Caco-2 (cell line): ENCODE data around the gene THSD7A. TPM values are rescaled to one million over a fixed set of nuclear protein-coding genes. Genes with fewer than 3 reads are reported as not detected.

ENCODE experiments used
- BruUV-seq: library from RNA; stranded (reverse); fragments of 400-500 nt; replicated peaks from 2 replicates; lab custom pipeline; 2021; lab: Mats Ljungman, UMichigan
- CTCF ChIA-PET: fragments of 300-600 bp; sonication (Branson Sonifier 250); formaldehyde crosslinking; loops from one replicate; lab custom pipeline; 2022; ENCODE audit warnings: antibody characterized with exemption; lab: Charles Lee
- POLR2A ChIA-PET: fragments of 300-600 bp; sonication (Branson Sonifier 250); formaldehyde crosslinking; loops from one replicate; lab custom pipeline; 2022; ENCODE audit warnings: antibody characterized with exemption; lab: Charles Lee
- DNase-seq, 2 experiments: peaks; one replicate each; pipeline versions ENCODE4 v3.0.0 to v3.0.0-alpha.2; 2020 to 2022
- H3K27me3 ChIP-seq: replicated peaks from 2 replicates; pipeline ENCODE4 v1.6.0; 2011; ENCODE audit warnings: low read length; ENCODE audit not compliant: control insufficient read depth, insufficient read depth
- H3K36me3 ChIP-seq: 2 replicates; pipeline ENCODE4 v1.5.1; 2011; ENCODE audit warnings: low read length; ENCODE audit not compliant: control insufficient read depth, insufficient read depth
- H3K4me1 ChIP-seq: fragments of 250-450 bp; sonication (Bioruptor Pico); 2 replicates; pipeline ENCODE4 v1.5.1; 2020; ENCODE audit warnings: mild to moderate bottlenecking
- H3K4me3 ChIP-seq: 2 replicates; pipeline ENCODE4 v1.5.1; 2011; ENCODE audit warnings: low read depth, mild to moderate bottlenecking, control low read depth, low read length
- H3K9me3 ChIP-seq: fragments of 250-450 bp; sonication (Bioruptor Pico); 2 replicates; pipeline ENCODE4 v1.5.1; 2020; ENCODE audit warnings: mild to moderate bottlenecking, moderate library complexity
- H3K27ac Mint-ChIP-seq: one replicate; pipeline ENCODE4 v1.8.0; 2022; ENCODE audit warnings: mixed read lengths; ENCODE audit not compliant: unreplicated experiment
- H3K27me3 Mint-ChIP-seq: one replicate; pipeline ENCODE4 v1.8.0; 2022; ENCODE audit warnings: mixed read lengths; ENCODE audit not compliant: insufficient read depth, unreplicated experiment
- H3K36me3 Mint-ChIP-seq: one replicate; pipeline ENCODE4 v1.8.0; 2022; ENCODE audit warnings: mild to moderate bottlenecking, mixed read lengths; ENCODE audit not compliant: insufficient read depth, unreplicated experiment
- H3K4me1 Mint-ChIP-seq: one replicate; pipeline ENCODE4 v1.8.0; 2022; ENCODE audit warnings: low read depth, mixed read lengths; ENCODE audit not compliant: unreplicated experiment
- H3K4me3 Mint-ChIP-seq: one replicate; pipeline ENCODE4 v1.8.0; 2022; ENCODE audit warnings: mild to moderate bottlenecking, moderate library complexity, mixed read lengths; ENCODE audit not compliant: unreplicated experiment
- H3K9me3 Mint-ChIP-seq: one replicate; pipeline ENCODE4 v1.8.0; 2022; ENCODE audit warnings: mixed read lengths; ENCODE audit not compliant: unreplicated experiment
- CTCF ChIP-seq, 2 experiments: fragments of 200-600 bp in 1 of 2; IDR thresholded peaks; 1 replicate in 1 of 2; 2 replicates in 1 of 2; pipeline versions ENCODE4 v1.5.1 to v1.8.0; 2011 to 2022; ENCODE audit warnings: antibody characterized with exemption in 1 of 2, control low read depth in 1 of 2, inconsistent platforms in 1 of 2, low read depth in 1 of 2, low read length in 1 of 2, mild to moderate bottlenecking in 1 of 2, moderate library complexity in 1 of 2; ENCODE audit not compliant: insufficient read depth in 1 of 2, severe bottlenecking in 1 of 2, unreplicated experiment in 1 of 2
- intact Hi-C: fragments of 100-400 bp; cut with micrococcal nuclease; formaldehyde crosslinking; loops from one replicate; pipeline ENCODE4 v1.10.0; 2022; ENCODE audit not compliant: unreplicated experiment
- total RNA-seq: library from RNA; stranded (reverse); gene quantifications from 2 replicates; pipeline ENCODE4 v1.2.3, GENCODE V29; 2022

Gene THSD7A
- total RNA-seq, 1 experiment from 2014 or later: 0.05 TPM

- TF ChIP-seq CTCF (IDR thresholded peaks at IDR 0.05; ENCODE audit: insufficient read depth in 1 of 2, low read depth in 1 of 2, low read length in 1 of 2, severe bottlenecking in 1 of 2, unreplicated experiment in 1 of 2): no peak
- Histone ChIP-seq H3K9me3 (no peaks in the 10 kb centered on the region), H3K4me3 (no peak overlapping the region), H3K4me1 (no peaks in the 10 kb centered on the region), H3K36me3 (no peaks in the 10 kb centered on the region), H3K27me3 (no peaks in the 10 kb centered on the region)
- Mint-ChIP-seq H3K36me3 (no peaks in the 10 kb centered on the region), H3K27me3 (no peaks in the 10 kb centered on the region), H3K9me3 (no peaks in the 10 kb centered on the region), H3K4me3 (no peak overlapping the region), H3K27ac (no peak overlapping the region), H3K4me1 (no peaks in the 10 kb centered on the region)
- BruUV-seq: no TSS peak
- ChIA-PET CTCF (no interaction called here), POLR2A (no interaction called here)
- DNase-seq: no peak
- intact Hi-C loops: no loop called here
Observed at GRCh38 chr7:11538751-11539299, 293.2 kb downstream of the THSD7A start.

DNA sequence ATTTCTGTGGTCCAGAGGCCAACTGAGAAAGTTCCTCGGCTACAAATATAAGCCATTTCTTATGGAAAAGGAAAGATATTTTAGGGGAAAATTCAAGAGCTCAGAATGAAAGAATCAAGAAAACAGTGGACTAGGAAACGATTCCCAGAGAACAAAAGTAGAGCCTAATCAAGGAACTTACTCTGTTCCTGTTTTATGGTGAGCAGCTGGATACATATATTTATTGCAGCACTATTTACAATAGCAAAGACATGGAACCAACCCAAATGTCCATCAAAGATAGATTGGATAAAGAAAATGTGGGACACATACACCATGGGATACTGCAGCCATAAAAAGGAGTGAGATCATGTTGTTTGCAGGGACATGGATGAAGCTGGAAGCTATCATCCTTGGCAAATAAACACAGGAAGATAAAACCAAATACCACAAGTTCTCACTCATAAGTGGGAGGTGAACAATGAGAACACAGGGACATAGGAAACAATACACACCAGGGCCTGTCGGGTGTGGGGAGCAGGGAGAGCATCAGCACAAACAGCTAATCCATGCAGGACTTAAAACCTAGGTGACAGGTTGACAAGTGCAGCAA is 298.7 kb downstream of the THSD7A start:
- no peaks in the 10 kb centered on the region for H3K4me1 Mint-ChIP-seq
- H3K27me3 Mint-ChIP-seq: no peaks in the 10 kb centered on the region
- no peaks in the 10 kb centered on the region for H3K9me3 Mint-ChIP-seq
- DNase-seq: no peak
- ChIA-PET POLR2A (no interaction called here), CTCF (no interaction called here)
- no peak overlapping the region for H3K27ac Mint-ChIP-seq
- H3K36me3 Mint-ChIP-seq: no peaks in the 10 kb centered on the region
- Histone ChIP-seq H3K4me3 (no peak overlapping the region), H3K4me1 (no peaks in the 10 kb centered on the region), H3K9me3 (no peaks in the 10 kb centered on the region), H3K36me3 (no peaks in the 10 kb centered on the region), H3K27me3 (no peaks in the 10 kb centered on the region)
- BruUV-seq: no TSS peak
- TF ChIP-seq CTCF (IDR thresholded peaks at IDR 0.05; ENCODE audit: insufficient read depth in 1 of 2, low read depth in 1 of 2, low read length in 1 of 2, severe bottlenecking in 1 of 2, unreplicated experiment in 1 of 2): no peak
- intact Hi-C loops: no loop called here
- no peak overlapping the region for H3K4me3 Mint-ChIP-seq

GRCh38 chr7:11529382-11529781 is 302.6 kb downstream of the THSD7A start:
- DNase-seq: no peak
- Mint-ChIP-seq H3K27ac (no peak overlapping the region), H3K36me3 (no peaks in the 10 kb centered on the region), H3K4me3 (no peak overlapping the region), H3K4me1 (no peaks in the 10 kb centered on the region), H3K27me3 (no peaks in the 10 kb centered on the region), H3K9me3 (no peaks in the 10 kb centered on the region)
- intact Hi-C loops: no loop called here
- H3K9me3 ChIP-seq: no peaks in the 10 kb centered on the region
- CTCF ChIA-PET: no interaction called here
- H3K4me1 ChIP-seq: no peaks in the 10 kb centered on the region
- BruUV-seq: no TSS peak
- TF ChIP-seq CTCF (IDR thresholded peaks at IDR 0.05; ENCODE audit: insufficient read depth in 1 of 2, low read depth in 1 of 2, low read length in 1 of 2, severe bottlenecking in 1 of 2, unreplicated experiment in 1 of 2): no peak
- POLR2A ChIA-PET: no interaction called here
- no peaks in the 10 kb centered on the region for H3K27me3 ChIP-seq
- H3K4me3 ChIP-seq: no peak overlapping the region
- no peaks in the 10 kb centered on the region for H3K36me3 ChIP-seq
